GM12878 (cell line): Measurements from ENCODE around the gene CNN2. TPM values are rescaled to one million over a fixed set of nuclear protein-coding genes. Genes with fewer than 3 reads are reported as not detected.

Experiments used
- ATF3 ChIP-seq: IDR thresholded peaks from 2 replicates; pipeline ENCODE4 v1.6.1; 2011; ENCODE audit warnings: low read depth, mild to moderate bottlenecking, low read length, moderate library complexity, borderline replicate concordance; ENCODE audit errors: extremely low read depth
- BHLHE40 ChIP-seq, 2 experiments: fragments of 450-650 bp in 1 of 2; IDR thresholded peaks; 2 replicates each; pipeline ENCODE4 v1.6.1; 2011 to 2017; ENCODE audit warnings: low read depth in 2 of 2, borderline replicate concordance in 1 of 2, improper control_type of control experiment in 1 of 2, low read length in 1 of 2, mild to moderate bottlenecking in 1 of 2
- CBFB ChIP-seq: IDR thresholded peaks from 2 replicates; pipeline ENCODE4 v1.6.1; 2016; ENCODE audit warnings: antibody characterized with exemption, low read depth
- CBX3 ChIP-seq: fragments of 200-600 bp; sonication (generic); IDR thresholded peaks from 2 replicates; pipeline ENCODE4 v1.6.1; 2016; ENCODE audit warnings: low read depth, borderline replicate concordance
- IRF5 ChIP-seq: fragments of 450-650 bp; IDR thresholded peaks from 2 replicates; pipeline ENCODE4 v1.6.1; 2017; ENCODE audit warnings: borderline replicate concordance
- MEF2A ChIP-seq: IDR thresholded peaks from 2 replicates; pipeline ENCODE4 v1.6.1; 2011; ENCODE audit warnings: low read depth, mild to moderate bottlenecking, low read length, moderate library complexity; ENCODE audit not compliant: insufficient read depth
- MYB ChIP-seq: fragments of 150-350 bp; IDR thresholded peaks from 2 replicates; pipeline ENCODE4 v1.6.1; 2014; ENCODE audit warnings: mild to moderate bottlenecking, low read depth, low read length, borderline replicate concordance
- NRF1 ChIP-seq: conservative IDR thresholded peaks from 2 replicates; pipeline ENCODE4 v1.6.1; 2011; ENCODE audit warnings: mild to moderate bottlenecking, low read depth, low read length, improper control_type of control experiment
- POU2F2 ChIP-seq: IDR thresholded peaks from 3 replicates; pipeline ENCODE4 v1.6.1; 2011; ENCODE audit warnings: low read depth, mild to moderate bottlenecking, low read length, borderline replicate concordance
- REST ChIP-seq: IDR thresholded peaks from 2 replicates; pipeline ENCODE4 v1.6.1; 2012; ENCODE audit warnings: mild to moderate bottlenecking, low read depth, low read length
- TAF1 ChIP-seq: IDR thresholded peaks from 2 replicates; pipeline ENCODE4 v1.6.1; 2011; ENCODE audit warnings: mild to moderate bottlenecking, low read depth, low read length, borderline replicate concordance
- USF1 ChIP-seq: IDR thresholded peaks from 2 replicates; pipeline ENCODE4 v1.6.1; 2011; ENCODE audit warnings: borderline replicate concordance, low read depth, mild to moderate bottlenecking, moderate library complexity, mixed read lengths, low read length; ENCODE audit not compliant: insufficient read depth; ENCODE audit errors: extremely low read length
- polyA plus RNA-seq, 11 experiments: library from polyadenylated mRNA; depleted of rRNA in 4 of 11; unstranded in 6 of 11; stranded (reverse) in 5 of 11; fragments of >200 nt; fragmentation: Nextera tagmentation in 4 of 11; fragmentation: Illumina TruSeq in 1 of 11; extraction: Ambion mirVana in 4 of 11; extraction: Trizol in 1 of 11; gene quantifications; 1 replicate in 1 of 11; 2 replicates in 10 of 11; pipeline versions ENCODE4 v1.2.1 to v1.2.3, GENCODE V29; 2011 to 2016; ENCODE audit warnings: inconsistent platforms in 2 of 11, missing spikeins in 2 of 11, low read depth in 1 of 11
- total RNA-seq, 4 experiments: library from RNA; depleted of rRNA in 3 of 4; stranded (reverse); fragments of >200 nt in 3 of 4; fragmentation: Illumina TruSeq in 1 of 4; extraction: Trizol in 1 of 4; gene quantifications; 2 replicates each; pipeline versions ENCODE4 v1.2.1 to v1.2.3, GENCODE V29; 2013 to 2021
- TF ChIP-seq, protein P1 (sequence below): IDR thresholded peaks from 2 replicates; pipeline ENCODE4 v1.6.1; 2012; ENCODE audit warnings: low read length, inconsistent platforms
- TF ChIP-seq, protein P2 (sequence below): fragments of 150-350 bp; IDR thresholded peaks from 2 replicates; pipeline ENCODE4 v1.6.1; 2016; ENCODE audit warnings: low read depth, low read length

The CNN2 gene
- total and polyA plus RNA-seq, 10 of the 15 experiments (the other 5 are each of a cell fraction or from before 2014, with no cell fraction given), result 34.7 to 311 (median 172) TPM

DNA sequence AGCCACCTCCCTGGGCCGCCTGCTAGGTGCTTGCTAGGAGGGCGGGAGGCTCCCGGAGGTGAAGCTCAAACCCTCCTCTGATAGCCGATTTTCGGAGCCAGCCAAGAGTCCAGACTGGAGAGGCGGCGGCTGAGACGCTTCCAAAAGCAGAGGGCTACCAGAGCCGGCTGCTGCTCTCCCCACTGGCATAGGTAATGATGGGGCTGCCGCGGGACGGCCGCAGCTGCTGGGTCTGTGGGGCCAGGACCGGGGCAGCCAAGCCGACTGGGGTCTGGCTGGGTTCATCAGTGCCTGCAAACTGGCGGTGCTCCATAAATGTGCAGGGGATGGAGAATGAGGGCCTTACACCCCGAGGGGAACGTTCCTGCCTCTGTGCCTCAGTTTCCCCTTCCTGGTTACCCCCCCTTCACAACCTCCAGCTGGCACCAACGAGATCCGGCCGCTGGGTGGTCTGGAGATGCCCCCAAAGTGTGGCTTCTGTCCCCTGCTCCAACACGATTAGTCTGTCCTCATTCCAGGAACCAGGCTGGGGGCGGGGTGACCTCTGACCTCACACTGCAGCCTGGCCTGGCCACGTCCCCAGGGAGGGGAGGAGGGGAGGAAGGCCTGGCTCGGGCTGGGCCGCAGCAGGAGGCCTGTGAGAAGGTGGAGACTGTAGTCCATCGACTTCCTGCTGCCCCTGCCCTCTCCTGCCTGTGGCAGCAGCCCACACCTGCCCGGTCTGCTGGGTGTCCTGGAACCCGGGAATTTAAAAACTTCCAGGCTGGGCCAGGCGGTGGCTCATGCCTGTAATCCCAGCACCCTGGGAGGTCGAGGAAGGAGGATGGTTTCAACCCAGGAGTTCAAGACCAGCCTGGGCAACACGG, 46.0 kb upstream of the CNN2 start (continued):
- TF ChIP-seq USF1 (no peak), BHLHE40 (IDR thresholded peaks at IDR 0.05; ENCODE audit: borderline replicate concordance in 1 of 2, low read depth in 2 of 2, low read length in 1 of 2) (no peak), CBFB (no peak), CBX3 (no peak), ATF3 (no peak), IRF5 (no peak), TAF1 (no peak), POU2F2 (no peak), MEF2A (no peak), REST (no peak), MYB (no peak), NRF1 (no peak)
- TF ChIP-seq, protein P1, sequence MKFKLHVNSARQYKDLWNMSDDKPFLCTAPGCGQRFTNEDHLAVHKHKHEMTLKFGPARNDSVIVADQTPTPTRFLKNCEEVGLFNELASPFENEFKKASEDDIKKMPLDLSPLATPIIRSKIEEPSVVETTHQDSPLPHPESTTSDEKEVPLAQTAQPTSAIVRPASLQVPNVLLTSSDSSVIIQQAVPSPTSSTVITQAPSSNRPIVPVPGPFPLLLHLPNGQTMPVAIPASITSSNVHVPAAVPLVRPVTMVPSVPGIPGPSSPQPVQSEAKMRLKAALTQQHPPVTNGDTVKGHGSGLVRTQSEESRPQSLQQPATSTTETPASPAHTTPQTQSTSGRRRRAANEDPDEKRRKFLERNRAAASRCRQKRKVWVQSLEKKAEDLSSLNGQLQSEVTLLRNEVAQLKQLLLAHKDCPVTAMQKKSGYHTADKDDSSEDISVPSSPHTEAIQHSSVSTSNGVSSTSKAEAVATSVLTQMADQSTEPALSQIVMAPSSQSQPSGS, result no peak
- TF ChIP-seq, protein P2, sequence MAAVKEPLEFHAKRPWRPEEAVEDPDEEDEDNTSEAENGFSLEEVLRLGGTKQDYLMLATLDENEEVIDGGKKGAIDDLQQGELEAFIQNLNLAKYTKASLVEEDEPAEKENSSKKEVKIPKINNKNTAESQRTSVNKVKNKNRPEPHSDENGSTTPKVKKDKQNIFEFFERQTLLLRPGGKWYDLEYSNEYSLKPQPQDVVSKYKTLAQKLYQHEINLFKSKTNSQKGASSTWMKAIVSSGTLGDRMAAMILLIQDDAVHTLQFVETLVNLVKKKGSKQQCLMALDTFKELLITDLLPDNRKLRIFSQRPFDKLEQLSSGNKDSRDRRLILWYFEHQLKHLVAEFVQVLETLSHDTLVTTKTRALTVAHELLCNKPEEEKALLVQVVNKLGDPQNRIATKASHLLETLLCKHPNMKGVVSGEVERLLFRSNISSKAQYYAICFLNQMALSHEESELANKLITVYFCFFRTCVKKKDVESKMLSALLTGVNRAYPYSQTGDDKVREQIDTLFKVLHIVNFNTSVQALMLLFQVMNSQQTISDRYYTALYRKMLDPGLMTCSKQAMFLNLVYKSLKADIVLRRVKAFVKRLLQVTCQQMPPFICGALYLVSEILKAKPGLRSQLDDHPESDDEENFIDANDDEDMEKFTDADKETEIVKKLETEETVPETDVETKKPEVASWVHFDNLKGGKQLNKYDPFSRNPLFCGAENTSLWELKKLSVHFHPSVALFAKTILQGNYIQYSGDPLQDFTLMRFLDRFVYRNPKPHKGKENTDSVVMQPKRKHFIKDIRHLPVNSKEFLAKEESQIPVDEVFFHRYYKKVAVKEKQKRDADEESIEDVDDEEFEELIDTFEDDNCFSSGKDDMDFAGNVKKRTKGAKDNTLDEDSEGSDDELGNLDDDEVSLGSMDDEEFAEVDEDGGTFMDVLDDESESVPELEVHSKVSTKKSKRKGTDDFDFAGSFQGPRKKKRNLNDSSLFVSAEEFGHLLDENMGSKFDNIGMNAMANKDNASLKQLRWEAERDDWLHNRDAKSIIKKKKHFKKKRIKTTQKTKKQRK, result no peak
